ENCODE data around the gene NBEA.

NBEA gene

GRCh38 chr13:35179920-35180663 is 238.0 kb downstream of the NBEA start:
- no peak for DNase-seq

- no peak for DNase-seq
Measured at GRCh38 chr13:35190241-35190640, 248.2 kb downstream of the NBEA start.

GRCh38 chr13:35191883-35192282 is 249.8 kb downstream of the NBEA start:
- DNase-seq: no peak

- no peak for DNase-seq
Measured at GRCh38 chr13:35198613-35199200, 256.6 kb downstream of the NBEA start.

- no peak for DNase-seq
Measured at GRCh38 chr13:35208587-35208986, 266.5 kb downstream of the NBEA start.

GRCh38 chr13:35210261-35210660 is 268.2 kb downstream of the NBEA start:
- DNase-seq: no peak

- no peak for DNase-seq
Measured at GRCh38 chr13:35211949-35212348, 269.9 kb downstream of the NBEA start.

- DNase-seq: no peak
Measured at GRCh38 chr13:35213911-35214310, 271.8 kb downstream of the NBEA start.

GRCh38 chr13:35216131-35216530 is 274.1 kb downstream of the NBEA start:
- no peak for DNase-seq

GRCh38 chr13:35219021-35219420 is 277.0 kb downstream of the NBEA start:
- no peak for DNase-seq

- DNase-seq: no peak
Measured at GRCh38 chr13:35225159-35225558, 283.1 kb downstream of the NBEA start.

GRCh38 chr13:35225582-35225981 is 283.5 kb downstream of the NBEA start:
- no peak for DNase-seq

GRCh38 chr13:35228536-35228935 is 286.5 kb downstream of the NBEA start:
- no peak for DNase-seq

- no peak for DNase-seq
Measured at GRCh38 chr13:35231426-35231825, 289.4 kb downstream of the NBEA start.

- DNase-seq: no peak
Measured at GRCh38 chr13:35238274-35238673, 296.2 kb downstream of the NBEA start.

- DNase-seq: no peak
Measured at GRCh38 chr13:35252536-35253205, 310.6 kb downstream of the NBEA start.

GRCh38 chr13:35255241-35255640 is 313.2 kb downstream of the NBEA start:
- no peak for DNase-seq

- no peak for DNase-seq
Measured at GRCh38 chr13:35256459-35257148, 314.5 kb downstream of the NBEA start.

GRCh38 chr13:35260316-35260715 is 318.2 kb downstream of the NBEA start:
- no peak for DNase-seq

- DNase-seq: no peak
Measured at GRCh38 chr13:35266412-35266811, 324.3 kb downstream of the NBEA start.

GRCh38 chr13:35278917-35279316 is 336.8 kb downstream of the NBEA start:
- DNase-seq: no peak

GRCh38 chr13:35279500-35279899 is 337.4 kb downstream of the NBEA start:
- no peak for DNase-seq

- no peak for DNase-seq
Measured at GRCh38 chr13:35283856-35284255, 341.8 kb downstream of the NBEA start.

GRCh38 chr13:35285677-35286076 is 343.6 kb downstream of the NBEA start:
- no peak for DNase-seq
